Measurements from ENCODE around the gene ZC2HC1B.
"Not testable (repeated sequence)": the region's sequence is repeated elsewhere in the genome, so short reads cannot be mapped to it uniquely, and the experiment has no call there.

Gene ZC2HC1B

DNA sequence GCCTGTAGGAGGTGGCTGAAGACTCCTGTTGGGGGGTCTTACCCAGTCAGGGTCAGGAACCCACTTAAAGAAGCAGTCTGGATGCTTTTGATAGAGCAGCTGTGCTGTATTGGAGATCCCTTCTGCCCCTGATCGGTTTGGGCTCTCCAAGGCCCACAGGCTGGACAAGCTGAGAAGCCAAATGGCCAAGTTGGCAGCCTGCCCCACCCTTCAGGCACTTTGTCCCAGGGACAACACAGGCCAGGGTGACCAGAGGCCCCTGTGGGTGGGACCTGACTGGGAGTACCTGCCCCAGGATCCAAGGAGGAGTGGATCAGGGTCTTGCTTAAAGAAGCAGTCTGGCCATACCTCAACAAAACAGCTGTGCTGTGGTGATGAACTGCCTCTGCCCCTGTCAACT, 48.4 kb downstream of the ZC2HC1B start:
- TF ChIP-seq, protein P1, sequence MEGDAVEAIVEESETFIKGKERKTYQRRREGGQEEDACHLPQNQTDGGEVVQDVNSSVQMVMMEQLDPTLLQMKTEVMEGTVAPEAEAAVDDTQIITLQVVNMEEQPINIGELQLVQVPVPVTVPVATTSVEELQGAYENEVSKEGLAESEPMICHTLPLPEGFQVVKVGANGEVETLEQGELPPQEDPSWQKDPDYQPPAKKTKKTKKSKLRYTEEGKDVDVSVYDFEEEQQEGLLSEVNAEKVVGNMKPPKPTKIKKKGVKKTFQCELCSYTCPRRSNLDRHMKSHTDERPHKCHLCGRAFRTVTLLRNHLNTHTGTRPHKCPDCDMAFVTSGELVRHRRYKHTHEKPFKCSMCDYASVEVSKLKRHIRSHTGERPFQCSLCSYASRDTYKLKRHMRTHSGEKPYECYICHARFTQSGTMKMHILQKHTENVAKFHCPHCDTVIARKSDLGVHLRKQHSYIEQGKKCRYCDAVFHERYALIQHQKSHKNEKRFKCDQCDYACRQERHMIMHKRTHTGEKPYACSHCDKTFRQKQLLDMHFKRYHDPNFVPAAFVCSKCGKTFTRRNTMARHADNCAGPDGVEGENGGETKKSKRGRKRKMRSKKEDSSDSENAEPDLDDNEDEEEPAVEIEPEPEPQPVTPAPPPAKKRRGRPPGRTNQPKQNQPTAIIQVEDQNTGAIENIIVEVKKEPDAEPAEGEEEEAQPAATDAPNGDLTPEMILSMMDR (IDR thresholded peaks at IDR 0.05; ENCODE audit: insufficient read depth, missing control alignments), result no peak
- FAIRE-seq, result no peak

DNA sequence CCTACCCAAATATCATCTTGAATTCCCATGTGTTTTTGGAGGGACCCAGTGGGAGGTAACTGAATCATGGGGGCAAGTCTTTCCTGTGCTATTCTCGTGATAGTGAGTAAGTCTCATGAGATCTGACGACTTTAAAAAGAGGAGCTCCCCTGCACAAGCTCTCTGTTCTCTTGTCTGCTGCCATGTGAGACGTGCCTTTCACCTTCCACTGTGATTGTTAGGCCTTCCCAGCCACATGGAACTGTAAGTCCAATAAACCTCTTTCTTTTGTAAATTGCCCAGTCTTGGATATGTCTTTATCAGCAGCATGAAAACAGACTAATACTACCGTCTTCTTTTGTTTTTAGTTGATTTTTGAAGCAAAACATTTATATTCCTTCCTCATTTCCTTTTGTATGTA, 52.8 kb downstream of the ZC2HC1B start:
- not testable (repeated sequence) for DNase-seq (ENCODE audit: insufficient read length, low spot score); FAIRE-seq

More for the DNA sequence above, 48.4 kb downstream of the ZC2HC1B start:
- DNase-seq (ENCODE audit: insufficient read length, low spot score), result no peak

DNA sequence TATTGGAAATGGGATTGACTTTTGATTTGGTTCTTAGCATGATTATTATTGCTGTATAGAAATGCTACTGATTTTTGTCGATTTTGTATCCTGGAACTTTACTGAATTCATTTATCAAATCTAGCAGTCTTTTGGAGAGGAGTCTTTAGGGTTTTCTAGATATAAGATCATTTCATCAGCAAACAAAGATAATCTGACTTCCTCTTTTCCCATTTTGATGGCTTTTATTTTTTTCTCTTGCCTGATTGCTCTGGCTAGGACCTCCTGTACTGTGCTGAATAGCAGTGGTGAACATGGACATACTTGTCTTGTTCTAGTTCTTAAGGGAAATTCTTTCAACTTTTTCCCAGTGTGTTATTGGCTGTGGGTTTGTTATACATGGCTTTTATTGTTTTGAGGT, 64.6 kb downstream of the ZC2HC1B start:
- FAIRE-seq (no peak), DNase-seq (ENCODE audit: insufficient read length, low spot score) (no peak)
- TF ChIP-seq, protein P1 (IDR thresholded peaks at IDR 0.05; ENCODE audit: insufficient read depth, missing control alignments), result no peak

DNA sequence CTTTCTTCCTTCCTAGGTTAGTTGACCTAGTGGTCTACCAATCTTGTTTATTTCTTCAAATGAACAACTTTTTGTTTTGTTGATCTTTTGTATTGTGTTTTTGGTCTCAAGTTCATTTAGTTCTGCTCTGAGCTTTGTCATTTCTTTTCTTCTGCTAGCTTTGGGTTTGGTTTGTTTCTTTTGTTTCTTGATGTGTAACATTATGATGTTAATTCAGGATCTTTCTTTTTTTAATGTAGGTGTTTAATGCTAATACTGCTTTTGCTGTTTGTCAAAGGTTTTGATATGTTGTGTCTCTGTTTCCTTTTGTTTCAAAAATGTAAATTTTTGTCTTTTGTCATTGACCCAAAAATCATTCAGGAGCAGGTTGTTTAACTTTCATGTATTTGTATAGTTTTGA, 65.7 kb downstream of the ZC2HC1B start:
- DNase-seq (ENCODE audit: insufficient read length, low spot score), result no peak
- TF ChIP-seq, protein P1 (IDR thresholded peaks at IDR 0.05; ENCODE audit: insufficient read depth, missing control alignments), result no peak
- FAIRE-seq, result no peak

DNA sequence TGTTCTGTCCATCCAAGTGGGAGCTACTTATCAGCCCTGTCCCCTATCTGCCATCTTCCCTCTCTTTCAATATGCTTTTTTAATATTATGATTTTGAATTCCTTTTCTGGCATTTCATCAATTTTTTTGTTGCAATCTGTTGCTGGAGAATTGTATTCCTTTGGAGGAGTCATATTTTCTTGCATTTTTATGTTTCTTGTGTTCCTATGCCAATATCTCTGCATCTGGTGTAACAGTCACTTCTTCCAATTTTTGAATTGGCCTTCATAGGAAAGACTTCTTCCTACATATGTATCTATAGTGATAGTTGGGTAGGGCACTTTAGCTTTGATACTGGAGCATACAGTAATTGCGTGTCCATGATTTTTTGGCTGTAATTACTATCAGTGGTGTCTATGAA, 70.1 kb downstream of the ZC2HC1B start:
- FAIRE-seq, result no peak
- no peak for DNase-seq (ENCODE audit: insufficient read length, low spot score)
- TF ChIP-seq, protein P1 (IDR thresholded peaks at IDR 0.05; ENCODE audit: insufficient read depth, missing control alignments), result no peak

DNA sequence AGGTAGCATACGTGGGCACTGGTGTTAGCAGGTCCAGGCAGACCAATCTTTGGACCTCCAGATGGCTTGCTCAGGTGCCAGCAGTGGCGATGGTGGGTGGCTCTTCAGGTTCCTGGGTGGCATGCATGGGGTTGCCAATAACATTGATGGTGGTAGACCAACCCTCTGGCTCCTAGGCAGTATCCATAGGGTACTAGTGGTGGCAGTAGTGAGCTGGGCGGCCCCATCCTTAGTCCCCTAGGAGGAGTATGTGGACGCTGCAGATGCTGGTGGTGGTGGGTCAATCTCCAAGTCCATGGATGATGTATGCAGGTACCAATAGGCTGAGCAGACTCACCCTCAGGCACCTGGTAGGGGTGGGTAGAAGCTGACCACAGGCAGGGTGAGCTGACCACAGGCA, 70.6 kb downstream of the ZC2HC1B start:
- TF ChIP-seq, protein P1 (IDR thresholded peaks at IDR 0.05; ENCODE audit: insufficient read depth, missing control alignments), result no peak
- no peak for FAIRE-seq

DNA sequence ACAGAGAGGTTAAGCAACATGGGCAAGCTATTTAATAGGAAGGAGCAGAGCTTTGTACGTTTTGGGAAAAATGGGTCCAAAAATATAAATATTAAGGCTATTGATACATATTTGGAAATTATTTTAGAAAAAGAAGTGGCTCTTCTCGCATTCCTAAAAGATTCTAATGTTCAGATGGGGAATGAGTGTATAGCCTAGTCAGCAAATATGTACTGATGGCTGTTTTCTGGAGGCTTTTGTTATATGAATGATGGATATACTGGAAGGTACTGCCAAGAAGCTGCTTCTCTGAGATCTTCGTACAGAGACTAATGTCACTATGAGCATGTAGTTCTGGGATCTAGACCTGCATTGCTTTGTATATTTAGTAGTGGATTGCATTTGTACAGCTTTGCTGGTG, 72.1 kb downstream of the ZC2HC1B start:
- TF ChIP-seq, protein P1 (IDR thresholded peaks at IDR 0.05; ENCODE audit: insufficient read depth, missing control alignments), result no peak
- FAIRE-seq (no peak), DNase-seq (ENCODE audit: insufficient read length, low spot score) (no peak)

More for the DNA sequence above, 70.6 kb downstream of the ZC2HC1B start:
- DNase-seq (ENCODE audit: insufficient read length, low spot score), result no peak

Data from D721Med (cell line).